DOHH2 (cell line): ENCODE results near the gene FAM107B.

ENCODE experiments used
- CTCF ChIP-seq: fragments of 200-600 bp; sonication (generic); IDR thresholded peaks from one replicate; pipeline ENCODE4 v1.5.1; 2014; ENCODE audit warnings: antibody characterized with exemption, mild to moderate bottlenecking, low read depth, low read length; ENCODE audit not compliant: poor library complexity, severe bottlenecking
- EZH2phosphoT487 ChIP-seq: fragments of 200-600 bp; sonication (generic); IDR thresholded peaks from 2 replicates; pipeline ENCODE4 v1.6.1; 2017; ENCODE audit warnings: borderline replicate concordance, mild to moderate bottlenecking, antibody characterized with exemption, low read length, moderate library complexity, mixed read lengths

DNA sequence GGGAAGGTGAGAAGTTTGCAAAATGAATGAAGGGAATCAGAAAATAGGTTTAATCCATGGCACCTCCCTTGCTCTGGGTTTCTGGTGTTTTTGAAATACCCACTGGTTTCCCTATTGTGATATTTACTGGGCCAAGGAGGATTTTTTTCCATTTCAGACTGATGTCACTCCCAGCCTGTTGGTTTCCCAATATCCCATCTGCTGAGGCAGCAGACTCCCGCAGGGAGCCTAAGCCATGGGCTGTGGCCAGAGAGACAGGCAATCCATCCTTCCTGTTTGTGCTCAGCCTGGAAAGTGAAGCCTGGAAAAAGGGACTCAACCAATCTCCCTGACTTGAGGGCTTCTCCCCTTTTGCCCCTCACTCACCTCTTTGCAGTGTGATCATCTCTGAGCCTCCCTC lies 22.8 kb downstream of the FAM107B start:
- no peak for TF ChIP-seq CTCF
- no peak for TF ChIP-seq EZH2phosphoT487
